ENCODE measurements around the gene AOPEP.

- TF ChIP-seq CTCF (conservative IDR thresholded peaks at IDR 0.05 in 1 of 2, IDR thresholded peaks at IDR 0.05 in 1 of 2; ENCODE audit: extremely low read depth in 1 of 2, insufficient read depth in 1 of 2, low read depth in 1 of 2, low read length in 2 of 2) = no peak
- TF ChIP-seq EZH2 (IDR thresholded peaks at IDR 0.05; ENCODE audit: borderline replicate concordance, low read length) = no peak
Observed at GRCh38 chr9:95089257-95090022, 362.9 kb downstream of the AOPEP start.

Data from mammary epithelial cell (primary cell).